GM23338 (cell line): ENCODE results near the gene PPFIA4.

ENCODE experiments used
- CREB1 ChIP-seq: fragments of 250-450 bp; sonication (Bioruptor Pico); IDR thresholded peaks from 2 replicates; pipeline ENCODE4 v1.5.0; 2020; ENCODE audit warnings: low read depth, mild to moderate bottlenecking, moderate library complexity
- EZH2 ChIP-seq: fragments of 200-600 bp; sonication (generic); IDR thresholded peaks from one replicate; pipeline ENCODE4 v1.8.0; 2017; ENCODE audit warnings: antibody characterized with exemption, mild to moderate bottlenecking, low read depth; ENCODE audit not compliant: unreplicated experiment
- EZH2phosphoT487 ChIP-seq: fragments of 200-600 bp; sonication (generic); IDR thresholded peaks from one replicate; pipeline ENCODE4 v1.8.1; 2018; ENCODE audit warnings: antibody characterized with exemption; ENCODE audit not compliant: unreplicated experiment
- JUNB ChIP-seq: IDR thresholded peaks from one replicate; pipeline ENCODE4 v1.6.1; 2016; ENCODE audit warnings: antibody characterized with exemption; ENCODE audit not compliant: unreplicated experiment
- POLR2AphosphoS5 ChIP-seq: IDR thresholded peaks from 2 replicates; pipeline ENCODE4 v1.6.1; 2016; ENCODE audit warnings: antibody characterized with exemption, low read depth
- REST ChIP-seq: IDR thresholded peaks from one replicate; pipeline ENCODE4 v1.6.1; 2018; ENCODE audit warnings: antibody characterized with exemption; ENCODE audit not compliant: unreplicated experiment
- STAT1 ChIP-seq: IDR thresholded peaks from one replicate; pipeline ENCODE4 v1.6.1; 2016; ENCODE audit warnings: antibody characterized with exemption; ENCODE audit not compliant: unreplicated experiment
- ZNF114 ChIP-seq: fragments of 250-450 bp; sonication (Bioruptor Pico); IDR thresholded peaks from 2 replicates; pipeline ENCODE4 v1.5.0; 2020; ENCODE audit warnings: mild to moderate bottlenecking, moderate library complexity
- ZNF331 ChIP-seq: fragments of 250-450 bp; sonication (Bioruptor Pico); IDR thresholded peaks from 2 replicates; pipeline ENCODE4 v1.5.0; 2020; ENCODE audit warnings: low read depth, mild to moderate bottlenecking, moderate library complexity
- TF ChIP-seq, protein P1 (sequence below), 2 experiments: fragments of 200-600 bp in 1 of 2; sonication (generic) in 1 of 2; conservative IDR thresholded peaks; 2 replicates each; pipeline versions ENCODE4 v1.5.1 to v1.6.1; 2016 to 2017; ENCODE audit warnings: antibody characterized with exemption in 2 of 2, low read depth in 2 of 2, mild to moderate bottlenecking in 2 of 2, moderate library complexity in 1 of 2
- TF ChIP-seq, protein P2 (sequence below): IDR thresholded peaks from 2 replicates; pipeline ENCODE4 v1.6.1; 2016; ENCODE audit warnings: antibody characterized with exemption
- TF ChIP-seq, protein P3 (sequence below): fragments of 250-450 bp; sonication (Bioruptor Pico); IDR thresholded peaks from 2 replicates; pipeline ENCODE4 v1.5.0; 2020; ENCODE audit warnings: mild to moderate bottlenecking, moderate library complexity

- no peak for TF ChIP-seq ZNF331 (CRISPR knock-in tag)
- TF ChIP-seq, protein P1, sequence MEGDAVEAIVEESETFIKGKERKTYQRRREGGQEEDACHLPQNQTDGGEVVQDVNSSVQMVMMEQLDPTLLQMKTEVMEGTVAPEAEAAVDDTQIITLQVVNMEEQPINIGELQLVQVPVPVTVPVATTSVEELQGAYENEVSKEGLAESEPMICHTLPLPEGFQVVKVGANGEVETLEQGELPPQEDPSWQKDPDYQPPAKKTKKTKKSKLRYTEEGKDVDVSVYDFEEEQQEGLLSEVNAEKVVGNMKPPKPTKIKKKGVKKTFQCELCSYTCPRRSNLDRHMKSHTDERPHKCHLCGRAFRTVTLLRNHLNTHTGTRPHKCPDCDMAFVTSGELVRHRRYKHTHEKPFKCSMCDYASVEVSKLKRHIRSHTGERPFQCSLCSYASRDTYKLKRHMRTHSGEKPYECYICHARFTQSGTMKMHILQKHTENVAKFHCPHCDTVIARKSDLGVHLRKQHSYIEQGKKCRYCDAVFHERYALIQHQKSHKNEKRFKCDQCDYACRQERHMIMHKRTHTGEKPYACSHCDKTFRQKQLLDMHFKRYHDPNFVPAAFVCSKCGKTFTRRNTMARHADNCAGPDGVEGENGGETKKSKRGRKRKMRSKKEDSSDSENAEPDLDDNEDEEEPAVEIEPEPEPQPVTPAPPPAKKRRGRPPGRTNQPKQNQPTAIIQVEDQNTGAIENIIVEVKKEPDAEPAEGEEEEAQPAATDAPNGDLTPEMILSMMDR (conservative IDR thresholded peaks at IDR 0.05; ENCODE audit: low read depth in 2 of 2): no peak
- no peak for TF ChIP-seq CREB1
- TF ChIP-seq STAT1: no peak
- no peak for TF ChIP-seq REST
- no peak for TF ChIP-seq EZH2
- no peak for TF ChIP-seq EZH2phosphoT487
- TF ChIP-seq POLR2AphosphoS5: no peak
- no peak for TF ChIP-seq ZNF114 (CRISPR knock-in tag)
- TF ChIP-seq, protein P2, sequence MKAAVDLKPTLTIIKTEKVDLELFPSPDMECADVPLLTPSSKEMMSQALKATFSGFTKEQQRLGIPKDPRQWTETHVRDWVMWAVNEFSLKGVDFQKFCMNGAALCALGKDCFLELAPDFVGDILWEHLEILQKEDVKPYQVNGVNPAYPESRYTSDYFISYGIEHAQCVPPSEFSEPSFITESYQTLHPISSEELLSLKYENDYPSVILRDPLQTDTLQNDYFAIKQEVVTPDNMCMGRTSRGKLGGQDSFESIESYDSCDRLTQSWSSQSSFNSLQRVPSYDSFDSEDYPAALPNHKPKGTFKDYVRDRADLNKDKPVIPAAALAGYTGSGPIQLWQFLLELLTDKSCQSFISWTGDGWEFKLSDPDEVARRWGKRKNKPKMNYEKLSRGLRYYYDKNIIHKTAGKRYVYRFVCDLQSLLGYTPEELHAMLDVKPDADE: no peak
- TF ChIP-seq, protein P3, sequence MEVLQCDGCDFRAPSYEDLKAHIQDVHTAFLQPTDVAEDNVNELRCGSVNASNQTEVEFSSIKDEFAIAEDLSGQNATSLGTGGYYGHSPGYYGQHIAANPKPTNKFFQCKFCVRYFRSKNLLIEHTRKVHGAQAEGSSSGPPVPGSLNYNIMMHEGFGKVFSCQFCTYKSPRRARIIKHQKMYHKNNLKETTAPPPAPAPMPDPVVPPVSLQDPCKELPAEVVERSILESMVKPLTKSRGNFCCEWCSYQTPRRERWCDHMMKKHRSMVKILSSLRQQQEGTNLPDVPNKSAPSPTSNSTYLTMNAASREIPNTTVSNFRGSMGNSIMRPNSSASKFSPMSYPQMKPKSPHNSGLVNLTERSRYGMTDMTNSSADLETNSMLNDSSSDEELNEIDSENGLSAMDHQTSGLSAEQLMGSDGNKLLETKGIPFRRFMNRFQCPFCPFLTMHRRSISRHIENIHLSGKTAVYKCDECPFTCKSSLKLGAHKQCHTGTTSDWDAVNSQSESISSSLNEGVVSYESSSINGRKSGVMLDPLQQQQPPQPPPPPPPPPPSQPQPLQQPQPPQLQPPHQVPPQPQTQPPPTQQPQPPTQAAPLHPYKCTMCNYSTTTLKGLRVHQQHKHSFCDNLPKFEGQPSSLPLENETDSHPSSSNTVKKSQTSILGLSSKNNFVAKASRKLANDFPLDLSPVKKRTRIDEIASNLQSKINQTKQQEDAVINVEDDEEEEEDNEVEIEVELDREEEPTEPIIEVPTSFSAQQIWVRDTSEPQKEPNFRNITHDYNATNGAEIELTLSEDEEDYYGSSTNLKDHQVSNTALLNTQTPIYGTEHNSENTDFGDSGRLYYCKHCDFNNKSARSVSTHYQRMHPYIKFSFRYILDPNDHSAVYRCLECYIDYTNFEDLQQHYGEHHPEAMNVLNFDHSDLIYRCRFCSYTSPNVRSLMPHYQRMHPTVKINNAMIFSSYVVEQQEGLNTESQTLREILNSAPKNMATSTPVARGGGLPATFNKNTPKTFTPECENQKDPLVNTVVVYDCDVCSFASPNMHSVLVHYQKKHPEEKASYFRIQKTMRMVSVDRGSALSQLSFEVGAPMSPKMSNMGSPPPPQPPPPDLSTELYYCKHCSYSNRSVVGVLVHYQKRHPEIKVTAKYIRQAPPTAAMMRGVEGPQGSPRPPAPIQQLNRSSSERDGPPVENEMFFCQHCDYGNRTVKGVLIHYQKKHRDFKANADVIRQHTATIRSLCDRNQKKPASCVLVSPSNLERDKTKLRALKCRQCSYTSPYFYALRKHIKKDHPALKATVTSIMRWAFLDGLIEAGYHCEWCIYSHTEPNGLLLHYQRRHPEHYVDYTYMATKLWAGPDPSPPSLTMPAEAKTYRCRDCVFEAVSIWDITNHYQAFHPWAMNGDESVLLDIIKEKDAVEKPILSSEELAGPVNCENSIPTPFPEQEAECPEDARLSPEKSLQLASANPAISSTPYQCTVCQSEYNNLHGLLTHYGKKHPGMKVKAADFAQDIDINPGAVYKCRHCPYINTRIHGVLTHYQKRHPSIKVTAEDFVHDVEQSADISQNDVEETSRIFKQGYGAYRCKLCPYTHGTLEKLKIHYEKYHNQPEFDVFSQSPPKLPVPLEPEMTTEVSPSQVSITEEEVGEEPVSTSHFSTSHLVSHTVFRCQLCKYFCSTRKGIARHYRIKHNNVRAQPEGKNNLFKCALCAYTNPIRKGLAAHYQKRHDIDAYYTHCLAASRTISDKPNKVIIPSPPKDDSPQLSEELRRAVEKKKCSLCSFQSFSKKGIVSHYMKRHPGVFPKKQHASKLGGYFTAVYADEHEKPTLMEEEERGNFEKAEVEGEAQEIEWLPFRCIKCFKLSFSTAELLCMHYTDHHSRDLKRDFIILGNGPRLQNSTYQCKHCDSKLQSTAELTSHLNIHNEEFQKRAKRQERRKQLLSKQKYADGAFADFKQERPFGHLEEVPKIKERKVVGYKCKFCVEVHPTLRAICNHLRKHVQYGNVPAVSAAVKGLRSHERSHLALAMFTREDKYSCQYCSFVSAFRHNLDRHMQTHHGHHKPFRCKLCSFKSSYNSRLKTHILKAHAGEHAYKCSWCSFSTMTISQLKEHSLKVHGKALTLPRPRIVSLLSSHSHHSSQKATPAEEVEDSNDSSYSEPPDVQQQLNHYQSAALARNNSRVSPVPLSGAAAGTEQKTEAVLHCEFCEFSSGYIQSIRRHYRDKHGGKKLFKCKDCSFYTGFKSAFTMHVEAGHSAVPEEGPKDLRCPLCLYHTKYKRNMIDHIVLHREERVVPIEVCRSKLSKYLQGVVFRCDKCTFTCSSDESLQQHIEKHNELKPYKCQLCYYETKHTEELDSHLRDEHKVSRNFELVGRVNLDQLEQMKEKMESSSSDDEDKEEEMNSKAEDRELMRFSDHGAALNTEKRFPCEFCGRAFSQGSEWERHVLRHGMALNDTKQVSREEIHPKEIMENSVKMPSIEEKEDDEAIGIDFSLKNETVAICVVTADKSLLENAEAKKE (CRISPR knock-in tag): no peak
- no peak for TF ChIP-seq JUNB
Observed at GRCh38 chr1:203037509-203038190, 11.4 kb downstream of the PPFIA4 start.
